DND-41 (cell line): ENCODE measurements around the gene NCOR1.

Experiments used
- ATAC-seq: fragments of 200-7000 bp; cut with Tn5 transposase; 3 replicates; pipeline ENCODE4 v1.9.1; 2021; ENCODE audit warnings: low read depth; ENCODE audit not compliant: insufficient read depth
- DNase-seq: peaks from one replicate; pipeline ENCODE4 v3.0.0-alpha.2; 2020
- H2AFZ ChIP-seq: 2 replicates; pipeline ENCODE4 v1.6.0; 2012; ENCODE audit warnings: low read depth, low read length
- H3K27ac ChIP-seq: 2 replicates; pipeline ENCODE4 v1.5.1; 2012; ENCODE audit warnings: low read length, inconsistent platforms
- H3K27me3 ChIP-seq: fragments of 200-600 bp; sonication (generic); 2 replicates; pipeline ENCODE4 v1.6.0; 2012; ENCODE audit warnings: low read length, mild to moderate bottlenecking, inconsistent platforms; ENCODE audit not compliant: insufficient read depth, poor library complexity
- H3K36me3 ChIP-seq: 2 replicates; pipeline ENCODE4 v1.5.1; 2012; ENCODE audit warnings: low read length, inconsistent platforms; ENCODE audit not compliant: insufficient read depth
- H3K4me1 ChIP-seq: 2 replicates; pipeline ENCODE4 v1.5.1; 2012; ENCODE audit warnings: mild to moderate bottlenecking, low read length; ENCODE audit not compliant: insufficient read depth
- H3K4me2 ChIP-seq: 2 replicates; pipeline ENCODE4 v1.6.0; 2012; ENCODE audit warnings: mild to moderate bottlenecking, moderate library complexity, low read length, inconsistent platforms; ENCODE audit not compliant: insufficient read depth
- H3K4me3 ChIP-seq, 2 experiments: fragments of 200-600 bp in 1 of 2; shearing (Covaris generic) in 1 of 2; 2 replicates each; pipeline ENCODE4 v1.5.1; 2012 to 2016; ENCODE audit warnings: inconsistent platforms in 2 of 2, low read length in 2 of 2, mild to moderate bottlenecking in 2 of 2, low read depth in 1 of 2, moderate library complexity in 1 of 2
- H3K79me2 ChIP-seq: 2 replicates; pipeline ENCODE4 v1.6.0; 2012; ENCODE audit warnings: low read length, inconsistent platforms; ENCODE audit not compliant: insufficient read depth
- H3K9ac ChIP-seq: 2 replicates; pipeline ENCODE4 v1.6.0; 2012; ENCODE audit warnings: low read depth, mild to moderate bottlenecking, inconsistent platforms, low read length, moderate library complexity
- H3K9me3 ChIP-seq: 2 replicates; pipeline ENCODE4 v1.5.1; 2012; ENCODE audit warnings: low read length, moderate library complexity, mild to moderate bottlenecking, inconsistent platforms; ENCODE audit not compliant: insufficient read depth, severe bottlenecking
- H4K20me1 ChIP-seq: 2 replicates; pipeline ENCODE4 v1.6.0; 2012; ENCODE audit warnings: low read length; ENCODE audit not compliant: insufficient read depth
- CTCF ChIP-seq: IDR thresholded peaks from 2 replicates; pipeline ENCODE4 v1.5.1; 2012; ENCODE audit warnings: borderline replicate concordance, low read length, moderate library complexity, mild to moderate bottlenecking; ENCODE audit not compliant: poor library complexity, severe bottlenecking; ENCODE audit errors: extremely low read depth
- EZH2 ChIP-seq: IDR thresholded peaks from 3 replicates; pipeline ENCODE4 v1.6.1; 2012; ENCODE audit warnings: borderline replicate concordance, low read depth, mild to moderate bottlenecking, moderate library complexity, low read length, inconsistent platforms; ENCODE audit not compliant: severe bottlenecking

Gene NCOR1

DNA sequence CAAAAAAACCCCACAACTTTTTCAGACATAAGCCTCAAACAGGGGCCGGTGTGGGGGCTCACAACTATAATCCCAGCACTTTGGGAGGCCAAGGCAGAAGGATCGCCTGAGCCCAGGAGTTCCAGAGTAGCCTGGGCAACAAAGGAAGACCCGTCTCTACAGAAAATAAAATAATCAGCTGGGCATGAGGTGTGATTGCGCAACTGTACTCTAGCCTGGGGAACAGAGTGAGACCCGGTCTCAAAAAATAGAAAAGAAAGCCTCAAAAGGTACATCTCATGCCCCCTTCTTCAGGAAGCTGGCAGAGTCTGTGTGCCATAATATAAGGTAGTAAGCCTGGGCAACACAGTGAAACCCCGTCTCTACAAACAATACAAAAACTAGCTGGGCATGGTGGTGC, 219.0 kb downstream of the NCOR1 start:
- Histone ChIP-seq H3K27ac (no peak overlapping the region), H3K4me3 (no peak overlapping the region), H4K20me1 (peaks cover 8% of the 10 kb centered on the region; the same call in 1 of the 2 replicates), H3K36me3 (peaks cover 12% of the 10 kb centered on the region), H3K9me3 (no peaks in the 10 kb centered on the region), H3K79me2 (peaks cover 30% of the 10 kb centered on the region), H3K4me2 (no peak overlapping the region), H3K27me3 (no peaks in the 10 kb centered on the region), H3K9ac (no peak overlapping the region), H3K4me1 (peaks cover 26% of the 10 kb centered on the region), H2AFZ (no peak overlapping the region)
- TF ChIP-seq CTCF: no peak
- no peak for TF ChIP-seq EZH2
- ATAC-seq (no peak), DNase-seq (no peak)

DNA sequence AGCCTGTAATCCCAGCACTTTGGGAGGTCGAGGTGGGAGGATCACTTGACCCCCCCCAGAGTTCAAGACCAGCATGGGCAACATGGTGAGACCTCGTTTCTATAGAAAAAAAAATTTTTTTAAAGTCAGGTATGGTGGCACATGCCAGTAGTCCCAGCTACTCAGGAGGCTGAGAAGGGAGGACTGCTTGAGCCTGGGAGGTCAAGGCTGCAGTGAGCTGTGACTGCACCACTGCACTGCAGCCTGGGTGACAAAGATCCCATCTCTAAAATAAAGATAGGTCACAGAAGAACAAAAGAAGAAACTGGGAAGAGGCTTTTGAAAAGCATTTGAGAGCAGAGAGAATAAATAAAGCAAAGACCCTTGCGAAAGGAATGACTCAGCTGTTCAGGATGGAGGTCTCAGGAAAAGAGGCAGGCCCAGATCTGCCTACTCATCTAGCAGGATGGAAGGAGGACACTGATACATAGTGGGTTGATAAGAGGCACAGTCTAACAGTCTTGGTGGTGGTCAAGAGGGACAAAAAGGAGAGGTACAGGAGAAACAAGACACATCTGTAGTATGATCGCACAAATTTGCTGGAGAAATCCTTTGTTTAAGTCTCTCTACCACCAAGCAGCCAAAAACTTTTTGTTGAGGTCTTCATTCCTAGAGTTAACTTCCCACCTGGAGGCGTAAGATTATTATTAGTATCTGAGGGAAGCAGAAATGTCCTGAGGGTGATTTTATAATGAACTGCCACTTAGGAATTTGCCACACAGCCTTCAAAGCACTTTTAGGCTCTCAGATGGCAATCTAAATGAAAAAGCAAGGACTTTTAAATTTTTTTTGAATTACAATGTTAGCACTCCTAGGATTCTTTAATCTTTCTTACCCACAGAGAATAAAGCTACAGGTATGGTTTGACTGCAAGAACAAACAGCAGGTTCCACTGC, 233.4 kb downstream of the NCOR1 start:
- Histone ChIP-seq H3K9me3 (no peaks in the 10 kb centered on the region), H3K27me3 (no peaks in the 10 kb centered on the region), H3K36me3 (peaks cover 53% of the 10 kb centered on the region), H3K9ac (no peak overlapping the region), H3K27ac (no peak overlapping the region), H2AFZ (no peak overlapping the region), H3K4me2 (no peak overlapping the region), H3K79me2 (no peaks in the 10 kb centered on the region), H3K4me3 (no peak overlapping the region), H4K20me1 (no peaks in the 10 kb centered on the region), H3K4me1 (no peaks in the 10 kb centered on the region)
- ATAC-seq (no peak), DNase-seq (no peak)
- TF ChIP-seq CTCF (no peak), EZH2 (no peak)

DNA sequence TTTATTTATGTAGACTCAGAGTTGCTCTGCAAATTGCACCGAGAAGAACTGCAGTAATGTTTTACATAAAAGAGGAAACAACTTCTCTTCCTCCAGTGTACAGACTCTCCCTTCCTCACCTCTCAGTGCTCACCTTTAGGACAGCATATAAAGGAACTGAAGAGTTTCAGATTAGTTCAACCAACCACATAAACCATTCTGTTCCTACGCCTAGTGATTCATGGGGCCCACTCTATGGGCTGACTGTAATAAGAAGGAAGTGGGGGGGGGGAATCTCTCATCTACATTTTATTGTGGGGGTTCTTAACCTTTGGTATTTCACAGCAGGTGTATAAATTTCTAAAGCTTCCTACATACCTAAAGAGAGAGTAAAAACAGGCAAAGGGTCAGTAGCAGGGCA, 234.1 kb downstream of the NCOR1 start:
- H3K4me3 ChIP-seq: no peak overlapping the region
- ATAC-seq: no peak

More for the DNA sequence above, 234.1 kb downstream of the NCOR1 start:
- Histone ChIP-seq H2AFZ (no peak overlapping the region), H3K4me2 (no peak overlapping the region), H3K27ac (no peak overlapping the region), H3K79me2 (no peaks in the 10 kb centered on the region), H3K9me3 (no peaks in the 10 kb centered on the region), H4K20me1 (no peaks in the 10 kb centered on the region), H3K4me1 (no peaks in the 10 kb centered on the region), H3K9ac (no peak overlapping the region), H3K27me3 (no peaks in the 10 kb centered on the region), H3K36me3 (peaks cover 52% of the 10 kb centered on the region)
- DNase-seq: no peak
- TF ChIP-seq EZH2: no peak
- no peak for TF ChIP-seq CTCF
